SKM-1 (cell line): Measurements from ENCODE around the gene OR2T27.
"Not testable (repeated sequence)": the region's sequence is repeated elsewhere in the genome, so short reads cannot be mapped to it uniquely, and the experiment has no call there.

Experiments
- DNase-seq: peaks from one replicate; lab custom pipeline; 2025; ENCODE audit not compliant: unreplicated experiment; lab: John Stamatoyannopoulos, UW

The OR2T27 gene

DNA sequence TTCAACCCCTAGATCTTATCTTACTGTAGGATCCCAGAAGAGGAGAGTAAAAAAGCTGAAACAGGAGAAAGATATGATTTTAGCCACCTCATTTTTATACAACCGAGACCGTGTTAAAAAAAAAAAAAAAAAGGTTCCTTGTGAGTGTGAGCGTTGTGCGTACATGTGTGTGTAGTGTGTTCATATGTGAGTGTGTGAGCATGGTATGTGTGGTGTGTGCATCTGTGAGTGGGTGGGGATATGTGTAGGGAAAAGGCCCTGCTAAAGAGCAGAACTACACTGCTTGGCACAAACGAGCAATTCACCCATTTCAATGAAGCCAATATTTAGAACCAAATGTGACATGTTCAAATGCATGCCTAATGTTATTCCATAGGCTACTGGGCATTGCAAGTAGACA, 13.7 kb downstream of the OR2T27 start:
- not testable (repeated sequence) for DNase-seq

- DNase-seq, result not testable (repeated sequence)
Measured at GRCh38 chr1:248640906-248641305, 14.4 kb downstream of the OR2T27 start.

- DNase-seq, result not testable (repeated sequence)
Measured at GRCh38 chr1:248639652-248640051, 15.7 kb downstream of the OR2T27 start.

GRCh38 chr1:248636612-248637011, 18.7 kb downstream of the OR2T27 start:
- not testable (repeated sequence) for DNase-seq

DNA sequence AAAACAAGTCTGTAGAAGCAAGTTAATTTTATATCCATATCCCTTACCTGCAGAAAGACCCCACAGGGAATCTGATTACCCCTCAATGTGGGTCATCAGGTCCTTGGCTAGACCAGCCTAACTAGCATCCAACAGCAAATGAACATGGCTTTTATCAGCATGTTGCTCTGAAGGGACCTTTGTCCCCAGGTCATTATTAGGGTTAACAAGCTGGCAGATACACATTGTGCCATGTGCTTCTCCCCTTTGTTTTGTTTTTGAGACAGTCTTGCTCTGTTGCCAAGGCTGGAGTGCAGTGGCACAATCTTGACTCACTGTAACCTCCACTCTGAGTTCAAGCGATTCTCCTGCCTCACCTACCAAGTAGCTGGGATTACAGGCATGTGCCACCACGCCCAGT, 20.3 kb downstream of the OR2T27 start, which contains the start of gene OR2T11:
Gene OR2T11, minus strand, starts transcription at position 101 of the 400 bp plus-strand sequence. CDS start 7,963 bp downstream, outside the sequence.
- not testable (repeated sequence) for DNase-seq

DNA sequence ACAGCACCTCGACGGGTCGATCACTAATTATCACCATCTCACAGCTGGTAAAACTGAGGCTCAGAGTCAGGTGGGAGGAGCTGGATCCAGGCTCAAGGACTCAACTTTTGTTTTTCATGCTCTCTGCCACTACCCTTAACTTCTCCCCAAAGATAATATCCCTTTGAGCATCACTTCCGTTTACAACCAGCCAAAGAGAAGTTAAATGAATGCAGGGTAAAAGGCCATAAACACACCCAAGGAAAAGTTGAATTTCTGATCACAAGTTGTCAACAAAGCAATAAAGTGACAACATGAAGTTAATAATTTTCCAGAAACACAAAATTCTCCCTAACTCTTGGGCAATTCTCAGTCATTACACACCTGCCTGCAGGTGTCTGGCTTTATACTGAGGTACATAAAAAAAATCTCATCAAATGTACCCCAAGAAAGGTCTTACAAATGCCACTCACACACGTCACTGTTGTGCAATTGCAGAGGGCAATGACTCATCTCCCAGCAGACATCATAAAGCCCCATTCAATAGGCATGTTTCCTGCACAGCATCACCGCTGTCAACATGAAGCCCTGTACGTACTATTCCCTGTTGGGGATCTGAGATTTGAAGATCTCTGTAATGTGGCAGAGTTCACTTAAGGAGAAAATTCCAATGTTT, 23.8 kb downstream of the OR2T27 start:
- DNase-seq, result no peak

GRCh38 chr1:248630551-248630950, 24.8 kb downstream of the OR2T27 start:
- DNase-seq, result no peak

DNA sequence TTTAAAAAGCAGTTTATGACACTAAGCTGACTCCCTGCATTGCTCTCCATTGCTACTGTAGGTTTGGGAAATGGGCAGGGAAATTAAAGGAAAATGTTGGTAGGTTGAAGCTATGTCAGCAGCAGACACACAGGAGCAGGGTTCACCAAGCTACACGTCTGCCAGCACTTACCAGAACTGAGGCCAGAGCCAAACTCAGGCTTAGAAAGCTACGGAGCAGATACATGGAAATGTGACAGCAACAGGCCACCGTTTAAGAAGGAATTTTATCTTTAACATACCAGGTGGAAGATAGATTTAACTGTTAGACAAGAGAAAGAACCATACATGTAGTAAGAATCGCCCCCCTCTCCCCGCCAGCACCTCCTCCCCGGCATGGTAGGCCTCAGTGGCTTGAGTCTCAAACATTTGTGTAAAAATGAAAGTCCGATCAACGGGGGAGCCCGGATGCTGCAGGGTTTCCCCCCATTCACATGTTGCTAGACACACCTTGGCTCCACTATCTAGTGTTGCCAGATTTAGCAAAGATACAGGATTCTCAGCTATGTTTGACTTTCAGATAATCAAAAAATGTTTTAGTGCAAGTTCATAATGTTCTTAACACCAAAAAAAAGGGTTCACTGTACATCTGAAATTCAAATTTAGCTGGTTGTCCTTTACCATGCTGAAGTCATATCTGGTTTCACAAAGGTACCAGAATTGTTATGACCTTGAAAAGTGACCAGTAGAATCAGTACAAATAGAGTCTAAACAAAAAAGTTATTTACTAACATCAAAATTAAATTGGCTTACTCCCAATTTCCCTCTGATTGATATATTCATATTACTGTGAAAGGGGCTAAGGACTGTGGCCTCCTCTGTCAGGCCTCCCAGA, 27.1 kb downstream of the OR2T27 start:
- no peak for DNase-seq

- no peak for DNase-seq
Measured at GRCh38 chr1:248625971-248626370, 29.4 kb downstream of the OR2T27 start.

DNA sequence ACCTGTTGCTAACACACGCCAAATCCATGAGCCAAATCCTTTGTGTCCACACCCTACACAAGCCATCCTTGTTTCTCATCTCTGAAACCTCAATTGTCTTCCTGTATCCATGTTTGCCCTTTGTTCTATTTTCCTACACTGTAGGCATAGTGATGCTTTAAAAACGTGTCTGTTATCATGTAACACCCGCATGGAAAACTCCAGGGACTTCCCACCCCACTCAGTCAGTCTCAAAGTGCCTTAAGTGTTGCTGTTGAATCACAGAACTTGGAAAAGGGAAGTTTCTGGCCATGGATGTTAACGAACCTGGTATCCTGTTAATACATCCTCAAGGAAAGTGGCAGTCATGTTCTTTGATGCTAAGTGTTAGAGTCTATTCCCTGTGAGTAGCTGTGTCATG, 30.2 kb downstream of the OR2T27 start:
- DNase-seq, result no peak

- DNase-seq, result peak; percentile 87
Measured at GRCh38 chr1:248622570-248623001, 32.7 kb downstream of the OR2T27 start.

- DNase-seq, result no peak
Measured at GRCh38 chr1:248621770-248622169, 33.6 kb downstream of the OR2T27 start.

DNA sequence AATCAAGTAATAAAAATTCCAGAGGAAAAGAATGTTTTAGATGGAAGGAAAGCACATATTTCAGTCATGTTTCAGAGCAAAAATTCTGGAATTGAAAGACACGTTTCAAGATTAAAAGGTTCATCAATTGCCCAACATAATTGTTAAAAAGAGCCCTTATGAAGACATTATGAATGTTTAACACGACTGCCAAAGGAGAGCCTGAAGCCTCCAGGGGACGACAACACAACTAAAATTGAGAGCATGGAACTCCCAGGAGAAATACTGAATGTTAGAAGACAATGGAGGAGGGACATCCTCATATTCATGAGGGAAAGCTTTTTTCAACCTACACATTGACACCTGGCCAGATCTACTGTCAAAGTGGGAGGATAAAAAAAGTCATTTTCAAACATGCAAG, 36.5 kb downstream of the OR2T27 start:
- DNase-seq, result peak; percentile 72

DNA sequence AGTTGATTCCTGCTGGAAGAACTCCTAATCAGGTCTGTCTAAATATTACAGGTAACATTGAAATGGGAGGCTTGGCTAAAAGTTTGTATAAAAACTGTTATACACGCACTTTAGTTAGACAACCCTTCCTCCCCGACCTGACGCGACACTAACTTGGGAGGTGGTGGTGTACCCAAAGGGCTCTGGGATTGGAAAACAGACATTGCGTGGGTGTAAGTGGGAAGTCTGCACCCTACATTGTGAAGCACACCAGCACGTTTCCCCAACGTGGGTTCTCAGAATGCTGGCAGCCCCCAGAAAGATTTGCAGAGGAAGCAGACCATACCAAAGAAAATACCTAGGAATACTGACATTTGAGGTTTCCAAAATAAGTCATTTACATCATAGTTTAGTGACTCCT, 37.2 kb downstream of the OR2T27 start:
- DNase-seq, result no peak

GRCh38 chr1:248613742-248614141, 41.6 kb downstream of the OR2T27 start:
- DNase-seq, result no peak

GRCh38 chr1:248611883-248612414, 43.4 kb downstream of the OR2T27 start:
- no peak for DNase-seq

- no peak for DNase-seq
Measured at GRCh38 chr1:248610301-248610700, 45.0 kb downstream of the OR2T27 start.
